Measurements from ENCODE around the gene MRPS22. TPM values are rescaled to one million over a fixed set of nuclear protein-coding genes. Genes with fewer than 3 reads are reported as not detected.

MRPS22 gene
- polyA plus RNA-seq, 1 experiment: 68.4 TPM

DNA sequence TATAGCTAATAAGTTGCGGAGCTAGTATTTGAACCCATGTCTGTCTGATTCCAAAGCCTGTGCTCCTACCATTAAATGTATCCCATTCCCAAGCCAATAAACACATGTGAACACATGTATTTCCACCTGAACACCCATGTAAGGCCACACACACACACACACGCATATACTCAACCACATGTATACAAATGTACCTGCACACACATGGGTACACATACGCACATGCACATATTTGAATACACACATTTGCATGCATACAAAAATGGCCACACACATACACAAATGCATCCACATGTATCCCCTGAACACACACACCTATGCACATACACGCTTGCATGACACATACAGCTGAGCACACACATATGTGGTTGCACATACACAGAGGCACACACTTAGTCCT lies 5.4 kb upstream of the MRPS22 start:
- DNase-seq (ENCODE audit: low read depth, low spot score): no peak
- Histone ChIP-seq H3K4me3 (ENCODE audit: low read depth, low read length) (no peak overlapping the region), H3K27me3 (ENCODE audit: control insufficient read depth, insufficient read depth, low read length) (no peaks in the 10 kb centered on the region), H3K27ac (ENCODE audit: low read depth, low read length) (no peak overlapping the region), H3K9me3 (ENCODE audit: control insufficient read depth, insufficient read depth, low read length) (no peaks in the 10 kb centered on the region; the same call in 1 of the 2 replicates)
- ChIA-PET CTCF (interaction anchor here (2.1 kb wide), 1 partner anchor 226 kb away, joined by 8 read pairs; no protein-coding TSS in a partner anchor), POLR2A (no interaction called here)
- TF ChIP-seq CTCF (IDR thresholded peaks at IDR 0.05; ENCODE audit: low read depth, low read length): no peak

- CTCF ChIA-PET: interaction anchor here (0.6 to 2.1 kb wide), 2 partner anchors 227 to 598 kb away, joined by 5 to 8 read pairs; no protein-coding TSS in a partner anchor
These were observed 4.5 kb upstream of the MRPS22 start for GRCh38 chr3:139339219-139339906.

DNA sequence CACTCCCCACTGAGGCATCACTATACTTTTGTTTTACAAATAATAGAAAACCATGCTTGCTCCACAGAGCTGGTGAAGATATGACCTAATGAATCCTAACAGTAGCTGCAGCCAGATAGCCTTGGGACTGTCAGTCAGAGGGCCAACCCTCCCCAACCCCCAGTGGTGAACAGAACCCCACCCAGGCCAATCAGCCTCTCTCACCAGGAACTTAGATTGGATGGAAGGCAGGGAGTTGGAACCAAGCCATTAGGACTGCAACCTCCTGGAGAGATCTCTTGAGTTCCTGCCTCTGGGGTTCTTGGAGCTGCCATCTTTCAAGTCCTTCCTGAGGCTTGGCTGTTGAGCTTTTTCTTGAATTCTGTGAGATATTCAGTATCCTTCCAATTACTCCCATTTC lies 3.0 kb upstream of the MRPS22 start:
- H3K9me3 ChIP-seq (ENCODE audit: control insufficient read depth, insufficient read depth, low read length): no peaks in the 10 kb centered on the region; the same call in 1 of the 2 replicates
- ChIA-PET POLR2A (interaction anchor here (0.6 kb wide), 1 partner anchor 224 kb away, joined by 4 read pairs; no protein-coding TSS in a partner anchor), CTCF (interaction anchor here (1.6 to 2.9 kb wide), 4 partner anchors 11 to 404 kb away, joined by 5 to 26 read pairs (median 10); no protein-coding TSS in a partner anchor)
- H3K27ac ChIP-seq (ENCODE audit: low read depth, low read length): no peak overlapping the region
- DNase-seq (ENCODE audit: low read depth, low spot score): no peak
- H3K27me3 ChIP-seq (ENCODE audit: control insufficient read depth, insufficient read depth, low read length): no peaks in the 10 kb centered on the region
- no peak for TF ChIP-seq CTCF (IDR thresholded peaks at IDR 0.05; ENCODE audit: low read depth, low read length)
- no peak overlapping the region for H3K4me3 ChIP-seq (ENCODE audit: low read depth, low read length)

More at GRCh38 chr3:139339219-139339906, 4.5 kb upstream of the MRPS22 start:
- Histone ChIP-seq H3K4me3 (ENCODE audit: low read depth, low read length) (no peak overlapping the region), H3K27ac (ENCODE audit: low read depth, low read length) (no peak overlapping the region), H3K27me3 (ENCODE audit: control insufficient read depth, insufficient read depth, low read length) (no peaks in the 10 kb centered on the region), H3K9me3 (ENCODE audit: control insufficient read depth, insufficient read depth, low read length) (no peaks in the 10 kb centered on the region; the same call in 1 of the 2 replicates)
- no peak for DNase-seq (ENCODE audit: low read depth, low spot score)
- no peak for TF ChIP-seq CTCF (IDR thresholded peaks at IDR 0.05; ENCODE audit: low read depth, low read length)
- POLR2A ChIA-PET: no interaction called here

GRCh38 chr3:139342054-139342453 lies 1.8 kb upstream of the MRPS22 start:
- DNase-seq (ENCODE audit: low read depth, low spot score): no peak
- TF ChIP-seq CTCF (IDR thresholded peaks at IDR 0.05; ENCODE audit: low read depth, low read length): no peak
- Histone ChIP-seq H3K27ac (ENCODE audit: low read depth, low read length) (no peak overlapping the region), H3K9me3 (ENCODE audit: control insufficient read depth, insufficient read depth, low read length) (no peaks in the 10 kb centered on the region; the same call in 1 of the 2 replicates), H3K4me3 (ENCODE audit: low read depth, low read length) (no peak overlapping the region), H3K27me3 (ENCODE audit: control insufficient read depth, insufficient read depth, low read length) (no peaks in the 10 kb centered on the region)
- ChIA-PET POLR2A (no interaction called here), CTCF (interaction anchor here (0.7 to 2.9 kb wide), 6 partner anchors 12 to 418 kb away, joined by 3 to 26 read pairs (median 6); no protein-coding TSS in a partner anchor)

- ChIA-PET CTCF (interaction anchor here (0.7 to 1.9 kb wide), 5 partner anchors 234 to 424 kb away, joined by 3 to 7 read pairs (median 5); no protein-coding TSS in a partner anchor), POLR2A (no interaction called here)
- no peak overlapping the region for H3K4me3 ChIP-seq (ENCODE audit: low read depth, low read length)
- H3K27me3 ChIP-seq (ENCODE audit: control insufficient read depth, insufficient read depth, low read length): no peaks in the 10 kb centered on the region
- TF ChIP-seq CTCF (IDR thresholded peaks at IDR 0.05; ENCODE audit: low read depth, low read length): no peak
- no peak for DNase-seq (ENCODE audit: low read depth, low spot score)
- no peak overlapping the region for H3K27ac ChIP-seq (ENCODE audit: low read depth, low read length)
- no peaks in the 10 kb centered on the region; the same call in 1 of the 2 replicates for H3K9me3 ChIP-seq (ENCODE audit: control insufficient read depth, insufficient read depth, low read length)
These were observed 3.0 kb downstream of the MRPS22 start for GRCh38 chr3:139346771-139347170.

Data from AG04450 (cell line).